ENCODE results near the gene ZNF45.
A peak's percentile ranks its signal among the peaks of the same experiment; 100 is the strongest.

ZNF45 gene

GRCh38 chr19:43913383-43913782 is 21.7 kb downstream of the ZNF45 start:
- TF ChIP-seq CTCF (IDR thresholded peaks at IDR 0.05; ENCODE audit: insufficient read depth, low read depth, low read length, missing control alignments), result no peak

DNA sequence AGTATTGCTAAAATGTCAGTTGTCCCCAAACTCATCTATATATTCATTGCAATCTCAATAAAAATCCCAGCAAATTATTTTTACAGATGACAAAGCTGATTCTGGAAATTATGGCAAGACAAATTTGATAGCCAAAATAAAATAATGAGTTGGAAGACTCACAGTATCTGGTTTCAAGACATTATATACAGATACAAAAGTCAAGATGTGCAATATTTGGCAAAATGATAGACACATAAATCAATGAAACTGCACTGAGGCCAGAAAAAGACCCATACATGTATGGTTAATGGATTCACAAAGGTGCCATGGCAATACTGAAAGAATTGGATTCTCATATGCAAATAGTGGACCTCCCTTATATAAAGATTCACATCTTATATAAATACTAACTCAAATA is 24.2 kb downstream of the ZNF45 start:
- DNase-seq (ENCODE audit: low read depth), result no peak
- no peak overlapping the region for H3K4me3 ChIP-seq (ENCODE audit: low read depth, low read length)
- TF ChIP-seq CTCF (IDR thresholded peaks at IDR 0.05; ENCODE audit: insufficient read depth, low read depth, low read length, missing control alignments), result no peak

More at GRCh38 chr19:43913383-43913782, 21.7 kb downstream of the ZNF45 start:
- no peak for DNase-seq (ENCODE audit: low read depth)
- no peak overlapping the region for H3K4me3 ChIP-seq (ENCODE audit: low read depth, low read length)

DNA sequence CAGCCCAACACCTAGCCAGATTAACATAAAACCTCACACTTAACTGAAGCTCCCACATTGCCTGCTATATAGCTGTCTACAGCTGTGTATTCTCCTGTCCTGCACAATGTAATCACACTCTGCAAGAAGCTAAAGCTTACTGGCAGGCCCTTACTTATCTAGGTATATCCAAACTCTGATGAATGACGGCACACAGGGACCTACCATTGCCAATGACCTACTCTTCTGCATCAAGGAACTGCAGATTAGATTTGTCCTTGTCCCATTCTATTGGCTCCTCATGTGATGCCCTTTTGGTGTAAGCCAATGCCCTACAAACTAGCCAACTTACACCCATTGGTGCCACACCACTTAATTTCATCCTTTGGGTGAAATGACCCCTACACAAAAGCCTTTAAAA is 26.4 kb downstream of the ZNF45 start:
- H3K4me3 ChIP-seq (ENCODE audit: low read depth, low read length), result no peak overlapping the region
- DNase-seq (ENCODE audit: low read depth), result no peak
- no peak for TF ChIP-seq CTCF (IDR thresholded peaks at IDR 0.05; ENCODE audit: insufficient read depth, low read depth, low read length, missing control alignments)

GRCh38 chr19:43906774-43907173 is 28.3 kb downstream of the ZNF45 start:
- TF ChIP-seq CTCF (IDR thresholded peaks at IDR 0.05; ENCODE audit: insufficient read depth, low read depth, low read length, missing control alignments), result no peak
- DNase-seq (ENCODE audit: low read depth), result no peak
- H3K4me3 ChIP-seq (ENCODE audit: low read depth, low read length), result no peak overlapping the region

DNA sequence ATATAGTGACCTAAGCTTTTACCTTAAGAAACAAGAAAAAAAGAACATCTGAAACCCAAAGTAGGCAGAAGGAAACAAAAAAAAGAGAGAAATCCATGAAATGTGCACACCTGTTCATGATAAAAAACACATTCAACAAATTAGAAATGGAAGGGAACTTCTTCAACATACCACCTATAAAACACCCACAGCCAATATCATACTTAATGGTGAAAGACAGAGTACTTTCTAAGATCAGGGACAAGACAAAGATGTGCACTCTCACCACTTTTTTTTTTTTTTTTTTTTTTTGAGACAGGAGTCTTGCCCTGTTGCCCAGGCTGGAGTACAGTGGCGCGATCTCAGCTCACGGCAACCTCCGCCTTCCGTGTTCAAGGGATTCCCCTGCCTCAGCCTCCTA is 29.2 kb downstream of the ZNF45 start:
- no peak for DNase-seq (ENCODE audit: low read depth)
- no peak overlapping the region for H3K4me3 ChIP-seq (ENCODE audit: low read depth, low read length)
- no peak for TF ChIP-seq CTCF (IDR thresholded peaks at IDR 0.05; ENCODE audit: insufficient read depth, low read depth, low read length, missing control alignments)

- DNase-seq (ENCODE audit: low read depth), result no peak
- peak overlapping the region; percentile 73; the same call in 1 of the 2 replicates for H3K4me3 ChIP-seq (ENCODE audit: low read depth, low read length)
- TF ChIP-seq CTCF (IDR thresholded peaks at IDR 0.05; ENCODE audit: insufficient read depth, low read depth, low read length, missing control alignments), result no peak
Measured at GRCh38 chr19:43902399-43902798, 32.7 kb downstream of the ZNF45 start.

Data from GM12865 (cell line).